NCI-H2029 (cell line): ENCODE data around the gene ZC2HC1C.

Source experiments
- DNase-seq: peaks from one replicate; lab custom pipeline; 2025; lab: John Stamatoyannopoulos, UW

Gene ZC2HC1C

GRCh38 chr14:75069121-75069810 is at the start of gene ZC2HC1C:
Gene ZC2HC1C, plus strand, starts transcription at chr14:75069641. Its CDS starts 933 bp downstream, at chr14:75070574.
- DNase-seq: peak; percentile 77

- no peak for DNase-seq
Observed at GRCh38 chr14:75022655-75023054, 46.8 kb upstream of the ZC2HC1C start.

- no peak for DNase-seq
Observed at GRCh38 chr14:75023108-75023507, 46.3 kb upstream of the ZC2HC1C start.

- no peak for DNase-seq
Observed at GRCh38 chr14:75025082-75025481, 44.4 kb upstream of the ZC2HC1C start.

GRCh38 chr14:75025876-75026275 is 43.6 kb upstream of the ZC2HC1C start:
- no peak for DNase-seq

- DNase-seq: no peak
Observed at GRCh38 chr14:75030147-75030546, 39.3 kb upstream of the ZC2HC1C start.

- DNase-seq: no peak
Observed at GRCh38 chr14:75032939-75033338, 36.5 kb upstream of the ZC2HC1C start.

GRCh38 chr14:75040507-75040906 is 28.9 kb upstream of the ZC2HC1C start:
- no peak for DNase-seq

GRCh38 chr14:75040959-75041358 is 28.5 kb upstream of the ZC2HC1C start:
- DNase-seq: no peak

- no peak for DNase-seq
Observed at GRCh38 chr14:75041613-75042012, 27.8 kb upstream of the ZC2HC1C start.

GRCh38 chr14:75042035-75042434 is 27.4 kb upstream of the ZC2HC1C start:
- DNase-seq: no peak

- no peak for DNase-seq
Observed at GRCh38 chr14:75044322-75044721, 25.1 kb upstream of the ZC2HC1C start.

GRCh38 chr14:75044752-75045151 is 24.7 kb upstream of the ZC2HC1C start:
- DNase-seq: no peak

- no peak for DNase-seq
Observed at GRCh38 chr14:75046275-75046674, 23.2 kb upstream of the ZC2HC1C start.

GRCh38 chr14:75046899-75047298 is 22.5 kb upstream of the ZC2HC1C start:
- no peak for DNase-seq

- no peak for DNase-seq
Observed at GRCh38 chr14:75047506-75047905, 21.9 kb upstream of the ZC2HC1C start.

GRCh38 chr14:75048101-75048500 is 21.3 kb upstream of the ZC2HC1C start:
- no peak for DNase-seq

- no peak for DNase-seq
Observed at GRCh38 chr14:75049136-75049535, 20.3 kb upstream of the ZC2HC1C start.

- DNase-seq: no peak
Observed at GRCh38 chr14:75049731-75050201, 19.7 kb upstream of the ZC2HC1C start.

GRCh38 chr14:75050852-75051555 is 18.4 kb upstream of the ZC2HC1C start, which contains the start of gene MLH3:
Gene MLH3, minus strand, starts transcription at chr14:75051467. Its CDS starts 1,812 bp downstream, at chr14:75049655.
- peak; percentile 55 for DNase-seq

GRCh38 chr14:75051556-75051899 is 17.9 kb upstream of the ZC2HC1C start:
- DNase-seq: no peak

GRCh38 chr14:75053396-75054291 is 15.8 kb upstream of the ZC2HC1C start:
- no peak for DNase-seq
